SU-DHL-6 (cell line): Measurements from ENCODE around the gene ZNFX1.
"Not testable (repeated sequence)": the region's sequence is repeated elsewhere in the genome, so short reads cannot be mapped to it uniquely, and the experiment has no call there.

Source experiments
- H2AFZ ChIP-seq: fragments of 200-600 bp; sonication (generic); 2 replicates; pipeline ENCODE4 v1.6.1; 2014; ENCODE audit warnings: low read depth, mild to moderate bottlenecking, moderate library complexity, mixed read lengths, antibody characterized with exemption, low read length; ENCODE audit not compliant: severe bottlenecking
- H3F3A ChIP-seq: fragments of 200-600 bp; shearing (Covaris generic); 2 replicates; pipeline ENCODE4 v1.6.0; 2016; ENCODE audit warnings: antibody characterized with exemption, mild to moderate bottlenecking; ENCODE audit not compliant: insufficient read depth
- H3K27ac ChIP-seq: fragments of 200-600 bp; sonication (generic); 2 replicates; pipeline ENCODE4 v1.5.1; 2016; ENCODE audit warnings: low read depth, mild to moderate bottlenecking, low read length, moderate library complexity, mixed read lengths
- H3K27me3 ChIP-seq: fragments of 200-600 bp; sonication (generic), shearing (Covaris generic); 2 replicates; pipeline ENCODE4 v1.6.0; 2014; ENCODE audit warnings: mild to moderate bottlenecking, low read length
- H3K36me3 ChIP-seq: fragments of 200-600 bp; sonication (generic); 2 replicates; pipeline ENCODE4 v1.6.1; 2014; ENCODE audit warnings: mild to moderate bottlenecking, low read length, mixed read lengths
- H3K4me2 ChIP-seq: fragments of 300-600, 200-600 bp; shearing (Covaris generic), sonication (generic); 2 replicates; pipeline ENCODE4 v1.6.0; 2014; ENCODE audit warnings: low read length, low read depth, mild to moderate bottlenecking; ENCODE audit not compliant: poor library complexity, severe bottlenecking
- H3K4me3 ChIP-seq: fragments of 200-600 bp; sonication (generic); 2 replicates; pipeline ENCODE4 v1.5.1; 2014; ENCODE audit warnings: antibody characterized with exemption, low read length, mild to moderate bottlenecking, mixed read lengths; ENCODE audit not compliant: insufficient read depth, poor library complexity, severe bottlenecking
- H3K79me2 ChIP-seq: fragments of 200-600 bp; sonication (generic); 2 replicates; pipeline ENCODE4 v1.6.1; 2014; ENCODE audit warnings: mild to moderate bottlenecking, low read length, moderate library complexity; ENCODE audit not compliant: insufficient read depth
- H3K9ac ChIP-seq: fragments of 200-600 bp; sonication (generic); 2 replicates; pipeline ENCODE4 v1.7.0; 2014; ENCODE audit warnings: mild to moderate bottlenecking, low read length
- H3K9me2 ChIP-seq: fragments of 200-600 bp; sonication (generic); replicated peaks from 2 replicates; pipeline ENCODE4 v1.6.1; 2014; ENCODE audit warnings: low read length; ENCODE audit not compliant: insufficient read depth
- H3K9me3 ChIP-seq: fragments of 200-600 bp; sonication (generic); 2 replicates; pipeline ENCODE4 v1.6.1; 2014; ENCODE audit warnings: low read length, mixed read lengths; ENCODE audit not compliant: insufficient read depth
- H4K20me1 ChIP-seq: fragments of 200-600 bp; sonication (generic); 2 replicates; pipeline ENCODE4 v1.6.1; 2014; ENCODE audit warnings: low read depth, mild to moderate bottlenecking, antibody characterized with exemption, low read length, moderate library complexity, mixed read lengths
- EZH2phosphoT487 ChIP-seq: fragments of 200-600 bp; sonication (generic), shearing (Covaris generic); conservative IDR thresholded peaks from 2 replicates; pipeline ENCODE4 v1.6.1; 2018; ENCODE audit warnings: mild to moderate bottlenecking, antibody characterized with exemption, low read length, moderate library complexity, mixed read lengths
- TF ChIP-seq, protein P1 (sequence below): fragments of 200-600 bp; sonication (generic); IDR thresholded peaks from one replicate; pipeline ENCODE4 v1.5.1; 2017; ENCODE audit warnings: antibody characterized with exemption, mild to moderate bottlenecking, low read length, moderate library complexity; ENCODE audit not compliant: insufficient read depth, poor library complexity, severe bottlenecking

Gene ZNFX1

DNA sequence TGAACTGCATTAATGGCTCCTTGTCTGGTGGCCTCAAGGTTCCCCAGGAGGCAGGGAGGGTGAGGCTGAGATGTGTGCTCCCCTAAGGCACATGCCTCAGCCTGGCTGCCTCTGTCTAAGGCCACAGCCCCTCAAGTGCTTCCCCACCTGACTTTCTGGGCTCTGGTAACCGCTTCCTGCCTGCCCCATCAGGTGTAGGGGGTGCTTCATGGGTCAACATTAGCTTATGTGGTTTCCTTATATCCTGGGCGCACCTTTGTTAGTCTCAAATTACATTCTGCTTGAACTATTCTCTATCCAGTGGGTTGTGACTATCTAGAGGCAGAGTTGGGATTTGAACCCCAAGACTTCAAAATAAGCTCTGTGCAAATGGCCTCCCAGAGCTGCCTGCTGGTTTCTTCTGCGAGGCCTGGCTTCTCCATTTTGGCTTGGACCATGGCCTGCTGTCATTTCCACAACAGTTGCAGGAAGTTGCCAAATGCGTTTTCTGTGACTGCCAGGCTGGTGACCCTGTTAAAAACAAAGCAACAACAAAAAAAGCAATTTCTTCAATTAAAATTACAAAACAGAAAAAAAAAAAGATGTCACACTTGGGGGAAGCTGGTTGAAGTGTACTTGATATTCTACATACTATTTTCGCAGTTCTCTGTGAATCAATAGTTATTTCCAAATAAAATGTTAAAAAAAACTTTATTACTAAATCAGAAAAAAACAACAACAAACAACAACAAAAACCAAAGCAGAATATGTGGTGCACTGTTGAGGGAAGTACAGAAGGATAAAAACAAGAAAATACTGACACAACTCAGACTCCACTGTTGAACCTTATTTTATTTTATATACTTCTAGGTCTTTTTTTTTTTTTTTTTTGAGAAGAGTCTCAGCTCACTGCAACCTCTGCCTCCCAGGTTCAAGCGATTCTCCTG lies 20.0 kb upstream of the ZNFX1 start:
- no peak for TF ChIP-seq EZH2phosphoT487
- TF ChIP-seq, protein P1, sequence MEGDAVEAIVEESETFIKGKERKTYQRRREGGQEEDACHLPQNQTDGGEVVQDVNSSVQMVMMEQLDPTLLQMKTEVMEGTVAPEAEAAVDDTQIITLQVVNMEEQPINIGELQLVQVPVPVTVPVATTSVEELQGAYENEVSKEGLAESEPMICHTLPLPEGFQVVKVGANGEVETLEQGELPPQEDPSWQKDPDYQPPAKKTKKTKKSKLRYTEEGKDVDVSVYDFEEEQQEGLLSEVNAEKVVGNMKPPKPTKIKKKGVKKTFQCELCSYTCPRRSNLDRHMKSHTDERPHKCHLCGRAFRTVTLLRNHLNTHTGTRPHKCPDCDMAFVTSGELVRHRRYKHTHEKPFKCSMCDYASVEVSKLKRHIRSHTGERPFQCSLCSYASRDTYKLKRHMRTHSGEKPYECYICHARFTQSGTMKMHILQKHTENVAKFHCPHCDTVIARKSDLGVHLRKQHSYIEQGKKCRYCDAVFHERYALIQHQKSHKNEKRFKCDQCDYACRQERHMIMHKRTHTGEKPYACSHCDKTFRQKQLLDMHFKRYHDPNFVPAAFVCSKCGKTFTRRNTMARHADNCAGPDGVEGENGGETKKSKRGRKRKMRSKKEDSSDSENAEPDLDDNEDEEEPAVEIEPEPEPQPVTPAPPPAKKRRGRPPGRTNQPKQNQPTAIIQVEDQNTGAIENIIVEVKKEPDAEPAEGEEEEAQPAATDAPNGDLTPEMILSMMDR: no peak
- Histone ChIP-seq H3K4me3 (no peak overlapping the region), H3K79me2 (no peaks in the 10 kb centered on the region), H3K36me3 (no peaks in the 10 kb centered on the region), H3K9me2 (no peaks in the 10 kb centered on the region), H3F3A (0 out of 2 replicates have a peak, but pooled peaks cover 4% of the 10 kb centered on the region), H3K4me2 (no peak overlapping the region), H3K9ac (no peak overlapping the region), H3K27me3 (no peaks in the 10 kb centered on the region), H2AFZ (no peak overlapping the region), H4K20me1 (no peaks in the 10 kb centered on the region), H3K9me3 (no peaks in the 10 kb centered on the region), H3K27ac (no peak overlapping the region)

DNA sequence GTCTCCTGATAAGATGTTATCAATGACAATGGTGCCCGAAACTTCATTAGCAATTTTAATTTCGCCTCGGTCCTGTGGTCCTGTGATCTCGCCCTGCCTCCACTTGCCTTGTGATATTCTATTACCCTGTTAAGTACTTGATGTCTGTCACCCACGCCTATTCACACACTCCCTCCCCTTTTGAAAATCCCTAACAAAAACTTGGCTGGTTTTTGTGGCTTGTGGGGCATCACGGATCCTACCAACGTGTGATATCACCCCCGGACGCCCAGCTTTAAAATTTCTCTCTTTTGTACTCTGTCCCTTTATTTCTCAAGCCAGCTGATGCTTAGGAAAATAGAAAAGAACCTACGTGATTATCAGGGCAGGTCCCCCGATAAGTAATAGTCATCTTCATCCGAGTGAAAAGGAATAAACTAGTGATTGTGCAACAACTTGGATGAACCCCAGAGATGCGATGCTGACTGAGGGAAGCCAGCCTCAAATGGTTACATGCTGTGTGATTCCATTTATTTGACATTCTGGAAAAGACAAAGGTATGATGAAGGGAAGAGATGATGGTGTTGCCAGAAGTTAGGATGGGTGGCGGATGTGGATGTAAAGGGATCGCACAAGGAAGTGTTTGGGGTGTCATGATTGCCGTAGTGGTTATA lies 16.3 kb upstream of the ZNFX1 start:
- H3K9ac ChIP-seq, H3K9me3 ChIP-seq, H3K36me3 ChIP-seq, H3K27me3 ChIP-seq, H3K79me2 ChIP-seq, H3K4me3 ChIP-seq, H3K4me2 ChIP-seq, H4K20me1 ChIP-seq, H3K9me2 ChIP-seq, H3K27ac ChIP-seq, H2AFZ ChIP-seq: not testable (repeated sequence)
- H3F3A ChIP-seq: peaks cover 36% of the 10 kb centered on the region

DNA sequence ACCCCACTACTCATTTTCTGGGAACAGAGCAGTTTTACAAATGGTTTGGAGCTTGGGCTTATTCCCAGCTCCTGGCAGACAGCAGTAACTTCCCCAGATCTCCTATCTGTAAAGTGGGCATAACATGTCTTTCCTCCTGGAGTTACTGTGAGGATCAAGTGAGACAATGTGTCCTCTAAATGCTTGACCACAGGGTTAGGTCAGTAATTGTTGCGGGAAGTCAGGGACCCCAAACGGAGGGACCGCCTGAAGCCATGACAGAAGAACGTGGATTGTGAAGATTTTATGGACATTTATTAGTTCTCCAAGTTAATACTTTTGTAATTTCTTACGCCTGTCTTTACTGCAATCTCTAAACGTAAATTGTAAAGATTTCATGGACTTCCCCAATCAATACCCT lies 15.3 kb upstream of the ZNFX1 start:
- H4K20me1 ChIP-seq: peaks cover 11% of the 10 kb centered on the region; the same call in 1 of the 2 replicates
- no peak overlapping the region for H3K4me3 ChIP-seq
- H3K79me2 ChIP-seq: 0 out of 2 replicates have a peak, but pooled peaks cover 3% of the 10 kb centered on the region
- H3K9me3 ChIP-seq: no peaks in the 10 kb centered on the region
- peaks cover 46% of the 10 kb centered on the region for H3F3A ChIP-seq
- no peak overlapping the region for H3K27ac ChIP-seq
- H3K36me3 ChIP-seq: peaks cover 16% of the 10 kb centered on the region
- H3K27me3 ChIP-seq: no peaks in the 10 kb centered on the region
- H3K9me2 ChIP-seq: no peaks in the 10 kb centered on the region
- no peak for TF ChIP-seq EZH2phosphoT487
- TF ChIP-seq, protein P1: no peak
- H3K9ac ChIP-seq: no peak overlapping the region
- H3K4me2 ChIP-seq: no peak overlapping the region
- no peak overlapping the region for H2AFZ ChIP-seq

DNA sequence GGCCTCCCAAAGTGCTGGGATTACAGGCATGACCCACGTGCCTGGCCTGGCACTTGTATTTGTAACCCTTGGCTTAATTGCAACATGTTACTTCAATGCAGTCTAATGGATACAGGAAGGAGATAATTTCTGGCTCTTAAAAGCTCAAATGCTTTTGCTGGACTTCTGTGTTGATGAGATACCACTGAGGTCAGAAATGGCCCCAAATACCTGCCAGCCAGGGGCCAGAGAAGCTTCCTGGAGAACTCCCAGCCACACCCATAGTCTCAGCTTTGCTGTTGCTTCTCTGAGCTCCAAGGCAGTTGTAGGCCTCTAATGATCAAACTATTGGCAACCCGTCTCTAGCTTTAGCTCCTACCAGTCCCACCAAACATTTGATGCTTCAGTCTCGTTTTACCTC lies 14.2 kb upstream of the ZNFX1 start:
- H2AFZ ChIP-seq: no peak overlapping the region
- H3K9ac ChIP-seq: no peak overlapping the region
- no peaks in the 10 kb centered on the region for H3K9me2 ChIP-seq
- H3K27ac ChIP-seq: no peak overlapping the region
- H3K36me3 ChIP-seq: peaks cover 27% of the 10 kb centered on the region
- no peak overlapping the region for H3K4me2 ChIP-seq
- no peaks in the 10 kb centered on the region for H3K27me3 ChIP-seq
- peaks cover 53% of the 10 kb centered on the region for H3F3A ChIP-seq
- H3K4me3 ChIP-seq: no peak overlapping the region
- peaks cover 22% of the 10 kb centered on the region; the same call in 1 of the 2 replicates for H4K20me1 ChIP-seq
- TF ChIP-seq EZH2phosphoT487: no peak
- TF ChIP-seq, protein P1: no peak
- 0 out of 2 replicates have a peak, but pooled peaks cover 11% of the 10 kb centered on the region for H3K79me2 ChIP-seq
- no peaks in the 10 kb centered on the region for H3K9me3 ChIP-seq
